Peyer's patch (tissue), 4 donors: ENCODE data around the gene EPAS1. TPM values are rescaled to one million over a fixed set of nuclear protein-coding genes. Genes with fewer than 3 reads are reported as not detected.

Experiments
- DNase-seq, 3 donors: peaks; one replicate each; pipeline ENCODE4 v3.0.0-alpha.2; 2017 to 2019
- H3K27ac ChIP-seq, 4 donors: fragments of 200-600 bp; sonication (generic); one replicate each; pipeline ENCODE4 v1.5.1; 2016 to 2019
- H3K27me3 ChIP-seq, 2 donors: fragments of 200-600 bp; sonication (generic); one replicate each; pipeline ENCODE4 v1.5.1; 2019
- H3K36me3 ChIP-seq, 3 donors: fragments of 200-600 bp; sonication (generic); one replicate each; pipeline ENCODE4 v1.5.1; 2016 to 2019
- H3K4me1 ChIP-seq, 4 donors: fragments of 200-600 bp; sonication (generic); one replicate each; pipeline ENCODE4 v1.5.1; 2016 to 2019
- H3K4me3 ChIP-seq, 4 donors: fragments of 200-600 bp; sonication (generic); 1 replicate in 3 of 4; 2 replicates in 1 of 4; pipeline ENCODE4 v1.5.1; 2016 to 2019; ENCODE audit warnings: mild to moderate bottlenecking in 1 of 4
- H3K9me3 ChIP-seq, 4 donors: fragments of 200-600 bp; sonication (generic); one replicate each; pipeline ENCODE4 v1.5.1; 2016 to 2019; ENCODE audit warnings: mild to moderate bottlenecking in 1 of 4
- CTCF ChIP-seq, 6 experiments: fragments of 450-650 bp in 4 of 6; fragments of 200-600 bp in 2 of 6; sonication (generic) in 1 of 6; IDR thresholded peaks; one replicate each; pipeline ENCODE4 v1.5.1; 2017 to 2019; ENCODE audit warnings: antibody characterized with exemption in 6 of 6, mild to moderate bottlenecking in 3 of 6, moderate library complexity in 1 of 6
- POLR2A ChIP-seq, 2 donors: fragments of 450-650 bp; IDR thresholded peaks; one replicate each; pipeline ENCODE4 v1.5.1; 2017; ENCODE audit warnings: antibody characterized with exemption in 2 of 2, mild to moderate bottlenecking in 2 of 2, moderate library complexity in 2 of 2
- total RNA-seq, 4 donors: library from RNA; depleted of rRNA; stranded (reverse); fragments of >200 nt; gene quantifications; one replicate each; pipeline ENCODE4 v1.1.0, GENCODE V29; 2016

The EPAS1 gene
- total RNA-seq, 4 donors from 2014 or later = 114 to 240 (median 196) TPM

- peaks cover 0 to 7% (median 0%) of the 10 kb centered on the region in 4 donors for H3K4me1 ChIP-seq
- DNase-seq = no peak
- no peaks in the 10 kb centered on the region for H3K36me3 ChIP-seq
- no peak overlapping the region for H3K27ac ChIP-seq
- no peaks in the 10 kb centered on the region for H3K27me3 ChIP-seq
- H3K4me3 ChIP-seq = no peak overlapping the region
- H3K9me3 ChIP-seq = no peaks in the 10 kb centered on the region
- TF ChIP-seq CTCF (IDR thresholded peaks at IDR 0.05) = no peak
- no peak for TF ChIP-seq POLR2A (IDR thresholded peaks at IDR 0.05)
Observed at GRCh38 chr2:46413631-46414030, 116.4 kb downstream of the EPAS1 start.

- Histone ChIP-seq H3K27me3 (no peaks in the 10 kb centered on the region), H3K4me1 (no peaks in the 10 kb centered on the region), H3K36me3 (no peaks in the 10 kb centered on the region), H3K27ac (no peak overlapping the region), H3K4me3 (no peak overlapping the region), H3K9me3 (no peaks in the 10 kb centered on the region)
- no peak for TF ChIP-seq CTCF (IDR thresholded peaks at IDR 0.05)
- TF ChIP-seq POLR2A (IDR thresholded peaks at IDR 0.05) = no peak
- no peak for DNase-seq
Observed at GRCh38 chr2:46414701-46415100, 117.5 kb downstream of the EPAS1 start.

- Histone ChIP-seq H3K36me3 (no peaks in the 10 kb centered on the region), H3K4me1 (no peaks in the 10 kb centered on the region), H3K27ac (no peak overlapping the region), H3K4me3 (no peak overlapping the region), H3K9me3 (no peaks in the 10 kb centered on the region), H3K27me3 (no peaks in the 10 kb centered on the region)
- DNase-seq = no peak
- TF ChIP-seq POLR2A (IDR thresholded peaks at IDR 0.05) = no peak
- TF ChIP-seq CTCF (IDR thresholded peaks at IDR 0.05) = no peak
Observed at GRCh38 chr2:46416280-46416679, 119.1 kb downstream of the EPAS1 start.

- no peak for TF ChIP-seq POLR2A (IDR thresholded peaks at IDR 0.05)
- no peak for TF ChIP-seq CTCF (IDR thresholded peaks at IDR 0.05)
- Histone ChIP-seq H3K9me3 (no peaks in the 10 kb centered on the region), H3K27me3 (no peaks in the 10 kb centered on the region), H3K4me1 (no peaks in the 10 kb centered on the region), H3K4me3 (no peak overlapping the region), H3K36me3 (no peaks in the 10 kb centered on the region), H3K27ac (no peak overlapping the region)
- DNase-seq = no peak
Observed at GRCh38 chr2:46416739-46417403, 119.7 kb downstream of the EPAS1 start.

GRCh38 chr2:46420945-46421344 is 123.7 kb downstream of the EPAS1 start:
- Histone ChIP-seq H3K9me3 (no peaks in the 10 kb centered on the region), H3K27me3 (no peaks in the 10 kb centered on the region), H3K36me3 (no peaks in the 10 kb centered on the region), H3K27ac (no peak overlapping the region), H3K4me1 (no peaks in the 10 kb centered on the region), H3K4me3 (no peak overlapping the region)
- TF ChIP-seq POLR2A (IDR thresholded peaks at IDR 0.05) = no peak
- no peak for DNase-seq

- Histone ChIP-seq H3K9me3 (no peaks in the 10 kb centered on the region), H3K4me1 (no peaks in the 10 kb centered on the region), H3K27ac (no peak overlapping the region), H3K36me3 (no peaks in the 10 kb centered on the region), H3K4me3 (no peak overlapping the region), H3K27me3 (no peaks in the 10 kb centered on the region)
- DNase-seq = no peak
- TF ChIP-seq CTCF (IDR thresholded peaks at IDR 0.05) = no peak
- no peak for TF ChIP-seq POLR2A (IDR thresholded peaks at IDR 0.05)
Observed at GRCh38 chr2:46421361-46421760, 124.2 kb downstream of the EPAS1 start.
